GM19397 (cell line): Measurements from ENCODE around the gene KLHL22.
"Not testable (repeated sequence)": the region's sequence is repeated elsewhere in the genome, so short reads cannot be mapped to it uniquely, and the experiment has no call there.

Experiments
- ATAC-seq: cut with Tn5 transposase; IDR thresholded peaks from one replicate; pipeline ENCODE4 v1.9.1; 2021; ENCODE audit warnings: mild to moderate bottlenecking, moderate library complexity; ENCODE audit not compliant: unreplicated experiment

Gene KLHL22

DNA sequence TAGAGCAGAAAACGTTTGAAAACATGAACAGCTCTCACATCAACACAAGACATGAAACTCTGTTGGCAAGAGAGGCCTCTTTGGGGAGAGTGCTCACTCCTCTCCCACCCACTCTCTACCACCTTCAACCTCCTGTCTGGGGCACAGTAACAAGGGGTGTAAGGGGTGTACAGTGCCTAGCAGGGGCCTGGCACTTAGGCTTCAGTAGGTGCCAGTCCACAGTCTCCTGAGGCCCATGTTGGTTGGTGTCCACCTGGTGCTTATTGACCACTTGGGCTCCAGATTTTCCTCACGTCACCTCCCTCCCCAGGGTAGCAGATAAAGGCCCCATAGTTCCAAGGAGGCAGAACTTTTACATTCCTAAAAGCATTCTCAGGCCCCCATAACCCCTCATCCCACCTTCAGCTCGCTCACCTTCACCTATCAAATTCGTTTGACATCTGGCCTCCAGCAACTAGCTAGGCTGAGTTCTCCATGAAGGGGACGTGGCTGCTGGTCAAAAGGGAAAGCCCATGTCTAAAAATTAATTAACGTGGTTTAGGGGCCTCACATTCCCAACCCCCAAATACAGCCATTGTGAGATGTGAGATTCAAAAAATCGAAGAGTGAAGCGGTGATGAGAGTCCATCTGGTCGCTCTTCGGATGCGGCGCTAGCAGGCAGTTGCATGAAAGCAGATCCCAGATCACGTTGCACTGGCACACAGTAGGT, 11.1 kb upstream of the KLHL22 start:
- no peak for ATAC-seq

DNA sequence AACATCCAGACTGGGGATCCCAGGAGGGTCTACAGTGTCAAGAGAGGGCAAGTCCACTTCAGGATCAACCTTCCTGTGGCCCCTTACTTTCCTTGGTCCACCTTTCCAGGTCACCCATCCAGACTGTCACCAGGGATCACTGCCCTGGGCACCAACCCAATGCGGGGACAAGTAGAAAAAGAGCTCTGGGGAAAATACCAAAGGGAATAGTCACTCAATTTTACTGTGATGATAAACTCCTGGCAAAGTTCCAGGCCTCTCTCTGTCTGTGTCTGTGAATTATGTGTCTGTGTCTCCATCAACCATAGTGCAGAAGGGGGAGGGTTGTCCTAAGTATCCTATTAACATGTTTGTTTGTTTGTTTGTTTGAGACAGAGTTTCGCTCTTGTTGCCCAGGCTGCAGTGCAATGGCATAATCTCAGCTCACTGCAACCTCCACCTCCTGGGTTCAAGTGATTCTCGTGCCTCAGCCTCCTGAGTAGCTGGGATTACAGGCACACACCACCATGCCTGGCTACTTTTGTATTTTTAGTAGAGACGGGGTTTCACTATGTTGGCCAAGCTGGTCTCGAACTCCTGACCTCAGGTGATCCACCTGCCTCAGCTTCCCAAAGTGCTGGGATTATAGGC, 8.8 kb upstream of the KLHL22 start:
- not testable (repeated sequence) for ATAC-seq

GRCh38 chr22:20503816-20504215, 8.2 kb upstream of the KLHL22 start:
- no peak for ATAC-seq

DNA sequence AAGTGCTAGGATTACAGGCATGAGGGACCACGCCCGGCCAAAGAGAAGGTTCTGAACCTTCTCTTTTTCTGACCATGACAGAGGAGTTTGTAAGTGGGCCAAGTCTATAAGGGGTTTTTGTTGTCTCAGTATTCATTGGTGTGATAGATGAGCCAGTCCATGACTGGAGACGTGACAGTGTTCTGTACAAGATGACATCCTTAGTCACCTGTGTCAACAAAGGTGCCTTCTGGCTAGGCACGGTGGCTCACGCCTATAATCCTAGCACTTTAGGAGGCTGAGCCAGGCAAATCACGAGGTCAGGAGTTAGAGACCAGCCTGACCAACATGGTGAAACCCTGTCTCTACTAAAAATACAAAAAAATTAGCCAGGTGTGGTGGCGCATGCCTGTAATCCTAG, 4.2 kb upstream of the KLHL22 start:
- no peak for ATAC-seq

DNA sequence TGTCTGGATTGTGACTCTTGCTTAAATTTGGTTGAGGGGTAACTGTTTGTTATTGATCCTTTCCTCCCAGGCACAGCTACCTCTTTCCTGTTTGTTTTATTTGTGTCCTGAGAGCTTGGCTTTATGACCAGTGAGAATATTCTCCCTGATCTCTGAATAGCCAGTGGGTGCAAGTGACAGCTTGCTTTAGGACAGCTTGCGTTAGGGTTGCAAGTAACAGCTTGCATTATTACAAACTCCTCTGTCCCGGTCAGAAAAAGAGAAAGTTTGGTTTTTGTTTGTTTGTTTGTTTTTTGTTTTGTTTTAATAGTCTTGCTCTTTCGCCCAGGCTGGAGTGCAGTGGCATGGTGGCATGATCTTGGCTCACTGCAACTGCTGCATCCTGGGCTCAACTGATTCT, 3.3 kb upstream of the KLHL22 start:
- ATAC-seq, result no peak

DNA sequence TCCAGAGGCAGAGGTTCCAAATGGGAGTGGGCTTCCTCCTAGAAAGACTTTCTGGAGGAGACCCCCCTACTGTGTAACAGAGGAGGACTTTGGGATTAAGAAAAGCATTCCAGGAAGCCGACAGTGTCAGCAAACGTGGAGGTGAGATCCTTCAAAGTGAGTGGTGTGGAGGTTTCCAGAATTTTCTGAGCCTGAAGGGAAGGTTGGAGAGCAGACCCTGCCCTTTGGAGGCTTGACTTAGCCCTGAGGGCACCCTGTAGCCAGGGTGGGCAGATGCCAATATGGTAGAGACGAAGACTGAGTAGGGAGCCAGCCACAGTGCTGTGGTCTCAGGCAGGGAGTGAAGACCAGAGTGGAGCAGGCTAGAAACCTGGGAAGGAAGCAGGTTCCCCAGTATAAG, 1.8 kb upstream of the KLHL22 start:
- no peak for ATAC-seq

GRCh38 chr22:20495861-20496681, 476 bp upstream of the KLHL22 start:
- peak; percentile 84 for ATAC-seq

- no peak for ATAC-seq
Measured at GRCh38 chr22:20491346-20491745, 4.2 kb downstream of the KLHL22 start.

DNA sequence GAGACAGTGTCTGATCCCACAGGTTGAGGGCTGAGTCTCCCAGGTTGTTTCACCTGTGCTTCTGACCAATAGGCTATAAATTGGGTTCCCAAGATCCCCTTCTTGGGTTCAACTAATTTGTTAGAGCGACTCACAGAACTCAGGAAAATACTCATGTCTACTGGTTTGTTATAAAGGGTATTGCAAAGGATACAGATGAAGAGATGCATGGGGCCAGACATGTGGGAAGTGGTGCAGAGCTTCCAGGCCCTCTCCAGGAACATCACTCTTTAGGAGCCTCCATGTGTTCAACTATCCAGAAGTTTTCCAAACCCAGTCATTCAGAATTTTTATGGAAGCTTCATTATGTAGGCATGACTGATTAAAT, 4.7 kb downstream of the KLHL22 start:
- no peak for ATAC-seq

DNA sequence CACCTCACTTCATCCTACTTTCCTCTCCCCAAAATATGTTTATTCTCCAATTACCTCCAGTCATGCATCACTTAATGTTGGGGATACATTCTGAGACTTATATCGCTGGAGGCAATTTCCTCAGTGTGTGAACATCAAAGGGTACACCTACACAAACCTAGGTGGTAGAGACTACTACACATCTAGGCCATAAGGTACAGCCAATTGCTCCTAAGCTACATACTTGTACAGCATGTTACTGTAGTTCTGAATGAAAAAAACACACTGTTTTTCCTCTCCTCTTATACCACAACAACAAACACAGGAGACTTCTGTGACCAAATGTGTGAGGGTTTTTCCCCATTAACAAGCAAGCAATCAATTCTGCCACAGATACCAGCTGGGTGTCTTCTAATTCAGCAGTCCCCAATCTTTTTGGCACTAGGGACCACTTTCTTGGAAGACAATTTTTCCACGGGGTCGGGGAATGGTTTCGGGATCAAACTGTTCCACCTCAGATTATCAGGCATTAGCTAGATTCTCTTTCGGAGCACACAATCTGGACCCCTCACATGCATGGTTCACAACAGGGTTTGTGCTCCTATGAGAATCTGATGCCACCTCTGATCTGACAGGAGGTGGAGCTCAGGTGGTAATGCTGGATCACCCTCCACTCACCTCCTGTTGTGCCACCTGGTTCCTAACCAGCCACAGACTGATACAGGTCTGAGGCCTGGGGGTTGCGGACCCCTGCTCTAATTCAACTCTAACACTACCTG, 5.2 kb downstream of the KLHL22 start:
- no peak for ATAC-seq

DNA sequence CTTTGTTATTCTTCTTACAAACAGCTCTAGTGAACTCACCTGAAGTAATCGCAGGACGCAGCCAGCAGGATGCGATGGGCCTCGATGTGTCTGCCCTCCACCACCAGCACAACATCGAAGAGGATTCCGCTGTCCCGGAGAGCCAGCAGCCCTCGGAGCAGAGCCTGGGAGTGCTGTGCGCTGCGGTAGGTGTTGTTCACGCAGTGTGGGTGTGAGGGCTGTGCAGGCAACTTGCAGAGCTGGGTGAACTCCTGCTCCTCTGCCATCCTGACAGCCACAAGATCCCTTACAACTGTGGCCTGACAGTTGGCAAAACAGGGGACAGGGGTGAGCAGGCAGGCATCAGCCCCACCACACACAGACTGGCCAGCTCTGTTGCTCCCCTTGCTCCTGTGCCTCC, 6.6 kb downstream of the KLHL22 start:
- ATAC-seq, result no peak

DNA sequence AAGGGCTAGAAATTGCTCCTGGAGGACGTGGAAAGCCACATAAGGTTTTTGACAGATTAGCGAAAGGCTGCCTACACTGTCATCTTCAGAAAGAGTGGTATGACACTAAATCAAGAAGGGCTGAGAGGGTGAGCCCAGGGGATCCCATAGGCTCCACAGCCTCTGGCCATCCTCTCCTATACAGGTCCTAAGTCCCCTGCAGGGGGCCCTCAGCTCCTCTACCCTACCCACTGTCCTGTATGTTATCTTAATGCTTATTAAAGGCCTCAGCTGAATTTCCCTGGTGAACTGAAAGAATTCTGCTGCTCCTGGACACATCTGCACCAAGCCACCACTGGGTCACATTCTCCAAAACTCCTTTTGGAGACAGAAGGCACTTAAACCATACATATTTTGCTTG, 7.9 kb downstream of the KLHL22 start:
- ATAC-seq, result no peak

- ATAC-seq, result no peak
Measured at GRCh38 chr22:20486229-20486628, 9.4 kb downstream of the KLHL22 start.

DNA sequence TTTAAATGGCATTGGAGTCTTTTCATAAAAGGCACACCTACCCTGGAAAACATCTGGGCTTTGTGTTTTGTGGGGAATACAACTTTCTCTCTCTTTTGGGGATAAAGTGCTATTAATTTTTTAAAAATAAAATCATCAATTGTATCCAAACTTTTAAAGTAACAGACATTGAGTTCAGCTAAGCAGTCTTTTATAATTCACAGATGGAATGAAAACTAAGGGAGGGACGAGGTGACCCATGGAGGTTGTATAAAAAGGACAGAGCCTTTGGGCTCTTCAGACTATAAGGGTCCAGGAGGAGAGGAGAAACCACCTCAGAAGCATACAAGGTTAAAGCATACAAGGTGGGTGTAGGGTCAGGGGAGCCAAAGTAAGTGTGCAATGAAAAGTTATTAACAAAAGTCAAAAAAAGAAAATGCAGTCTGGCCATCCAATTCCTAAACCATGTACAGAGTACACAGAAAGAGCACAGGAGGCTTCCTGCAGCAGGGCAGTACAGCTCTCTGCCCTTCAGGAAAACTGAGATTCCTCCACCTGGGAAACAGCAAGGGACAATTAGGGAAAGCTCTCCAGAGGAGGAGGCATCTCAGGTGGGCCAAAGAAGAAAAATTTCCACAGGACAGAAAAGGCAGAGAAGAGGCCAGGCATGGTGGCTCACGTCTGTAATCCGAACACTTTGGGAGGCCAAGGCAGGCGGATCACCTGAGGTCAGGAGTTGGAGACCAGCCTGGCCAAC, 10.5 kb downstream of the KLHL22 start:
- no peak for ATAC-seq

GRCh38 chr22:20483771-20484170, 11.8 kb downstream of the KLHL22 start:
- no peak for ATAC-seq

DNA sequence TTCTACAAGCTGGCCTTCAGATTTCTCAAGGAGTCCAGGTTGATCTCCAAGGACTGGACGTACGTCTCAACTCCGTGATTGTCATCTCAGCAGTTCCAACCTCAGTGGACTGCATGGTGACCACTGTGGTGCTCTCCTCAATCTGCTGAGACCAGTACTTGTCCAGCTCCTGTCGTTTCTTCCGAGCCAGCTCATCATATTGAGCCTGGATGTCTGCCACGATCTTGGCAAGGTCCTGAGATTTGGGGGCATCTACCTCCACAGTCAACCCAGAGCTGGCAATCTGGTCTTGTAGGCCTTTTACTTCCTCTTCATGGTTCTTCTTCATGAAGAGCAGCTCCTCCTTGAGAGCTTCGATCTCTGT, 12.5 kb downstream of the KLHL22 start:
- not testable (repeated sequence) for ATAC-seq

GRCh38 chr22:20479612-20480196, 15.9 kb downstream of the KLHL22 start:
- ATAC-seq, result no peak

GRCh38 chr22:20478059-20478458, 17.5 kb downstream of the KLHL22 start:
- ATAC-seq, result not testable (repeated sequence)

DNA sequence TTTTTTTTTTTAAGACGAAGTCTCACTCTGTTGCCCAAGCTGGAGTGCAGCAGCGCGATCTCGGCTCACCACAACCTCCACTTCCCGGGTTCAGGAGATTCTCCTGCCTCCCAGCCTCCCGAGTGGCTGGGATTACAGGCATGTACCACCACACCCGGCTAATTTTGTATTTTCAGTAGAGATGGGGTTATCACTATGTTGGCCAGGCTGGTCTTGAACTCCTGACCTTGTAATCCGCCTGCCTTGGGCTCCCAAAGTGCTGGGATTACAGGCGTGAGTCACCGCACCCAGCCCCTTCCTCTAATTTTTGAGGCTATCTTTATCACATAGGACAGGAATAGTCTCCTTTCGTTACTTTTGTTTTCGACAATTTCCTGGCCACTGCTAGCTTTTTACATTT, 20.0 kb downstream of the KLHL22 start:
- ATAC-seq, result not testable (repeated sequence)

- ATAC-seq, result no peak
Measured at GRCh38 chr22:20475115-20475436, 20.5 kb downstream of the KLHL22 start.
